Measurements from ENCODE around the gene FGF7.
"Not testable (repeated sequence)": the region's sequence is repeated elsewhere in the genome, so short reads cannot be mapped to it uniquely, and the experiment has no call there.

Gene FGF7

DNA sequence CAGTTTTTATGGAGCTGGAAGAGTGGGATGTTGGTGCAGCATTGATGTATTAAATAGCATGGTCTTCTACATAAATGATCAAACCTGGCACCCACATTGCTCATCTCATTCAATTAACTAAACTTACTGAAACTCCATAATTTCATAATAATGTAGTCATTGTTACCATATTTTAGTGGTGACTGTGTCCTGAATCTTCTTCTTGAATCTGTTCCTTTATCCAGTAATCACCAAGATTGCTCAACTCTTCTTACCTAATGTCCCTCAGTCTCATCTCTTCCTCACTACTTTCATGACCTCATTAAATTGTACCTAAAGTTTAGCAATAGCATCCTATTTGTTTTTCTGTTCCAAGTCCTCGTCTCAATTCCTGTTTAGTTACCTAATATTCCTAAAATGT, 69.8 kb downstream of the FGF7 start:
- DNase-seq (ENCODE audit: low read depth in 3 of 3) = no peak

DNA sequence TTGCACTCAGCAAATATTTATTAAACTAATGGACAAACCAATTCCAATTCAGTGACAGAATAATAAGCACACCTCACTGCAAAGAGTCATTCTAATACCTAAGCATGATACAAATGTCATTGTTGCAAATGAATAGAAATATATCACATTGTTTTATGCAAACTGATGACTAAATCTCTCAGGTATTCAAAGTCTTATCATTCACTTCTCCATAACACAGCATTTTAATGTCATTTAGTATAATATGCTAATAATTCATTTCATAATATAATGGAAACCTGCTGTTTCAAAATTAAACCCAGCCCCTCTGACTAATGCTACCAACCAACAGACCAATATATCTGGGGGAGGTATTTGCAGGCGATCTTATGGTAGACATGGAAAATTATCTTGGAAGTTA, 71.8 kb downstream of the FGF7 start:
- no peak for DNase-seq (ENCODE audit: low read depth in 3 of 3)

DNA sequence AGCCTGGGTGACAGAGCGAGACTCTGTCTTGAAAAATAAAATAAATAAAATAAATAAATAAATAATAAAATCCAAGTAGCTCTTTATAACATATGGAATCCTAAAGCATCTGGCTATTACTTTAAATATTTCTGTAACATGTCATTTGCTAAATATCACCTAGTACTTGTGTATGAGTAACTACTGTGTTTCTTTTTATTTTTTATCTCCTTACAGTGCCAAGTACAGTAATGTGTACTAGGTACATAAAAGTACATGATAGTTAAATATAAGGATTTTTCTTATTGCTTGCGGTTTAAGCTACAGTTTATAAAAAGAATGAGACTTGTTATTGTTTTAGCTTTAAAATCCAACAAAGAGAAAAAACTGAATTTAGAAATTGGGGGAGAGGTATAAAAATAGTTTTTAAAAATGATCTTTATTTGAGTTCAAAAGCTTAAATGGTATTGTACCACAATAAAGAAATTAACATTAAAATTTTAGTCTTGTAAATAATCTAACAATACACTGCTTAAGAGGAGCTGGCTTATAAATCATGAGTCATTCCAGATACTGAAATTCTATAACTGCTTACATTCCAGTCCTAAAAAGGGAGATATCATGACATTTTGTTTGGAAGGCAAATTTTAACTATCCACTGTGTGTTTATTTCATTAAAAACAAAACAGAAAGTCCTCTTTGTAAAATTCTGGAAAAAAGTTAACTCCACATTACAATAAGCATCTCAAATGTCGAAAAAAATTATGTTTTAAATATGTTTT, 73.1 kb downstream of the FGF7 start:
- DNase-seq (ENCODE audit: low read depth in 3 of 3) = no peak

DNA sequence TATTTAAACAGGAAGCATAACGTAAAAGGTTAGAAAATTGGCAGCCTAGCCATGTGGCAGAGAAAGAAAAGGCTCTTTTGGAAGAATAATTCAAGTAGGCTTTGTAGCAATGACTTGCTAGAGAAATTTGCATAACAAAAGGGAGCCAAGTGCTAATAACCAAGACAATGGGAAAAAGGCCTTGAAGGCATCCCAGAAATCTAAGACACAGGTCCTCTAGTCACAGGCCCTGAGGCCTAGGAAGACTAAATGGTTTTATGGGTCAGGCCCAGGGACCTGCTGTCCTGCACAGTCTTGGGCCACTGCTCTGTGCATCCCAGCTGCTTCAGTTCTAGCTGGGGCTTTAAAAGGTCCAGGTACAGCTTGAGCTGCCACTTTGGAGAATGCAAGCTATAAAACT, 78.5 kb downstream of the FGF7 start:
- DNase-seq (ENCODE audit: low read depth in 3 of 3) = no peak

DNA sequence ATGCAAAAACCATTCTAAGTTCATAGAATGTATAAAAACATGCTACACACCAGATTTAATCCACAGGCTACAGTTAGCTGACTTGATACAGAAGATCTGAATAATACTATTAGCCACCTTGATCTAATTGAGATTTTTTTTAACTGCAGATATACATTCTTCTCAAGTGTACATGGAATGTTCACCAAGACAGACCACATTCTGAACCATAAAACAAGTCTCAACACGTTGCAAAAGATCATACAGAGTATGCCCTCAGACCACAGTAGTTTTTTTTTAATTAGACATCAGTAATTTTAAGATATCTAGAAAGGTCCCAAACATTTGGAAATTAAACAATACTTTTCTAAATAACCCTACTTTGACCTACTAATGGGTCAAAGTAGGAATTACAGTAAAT, 83.3 kb downstream of the FGF7 start:
- no peak for DNase-seq (ENCODE audit: low read depth in 3 of 3)

DNA sequence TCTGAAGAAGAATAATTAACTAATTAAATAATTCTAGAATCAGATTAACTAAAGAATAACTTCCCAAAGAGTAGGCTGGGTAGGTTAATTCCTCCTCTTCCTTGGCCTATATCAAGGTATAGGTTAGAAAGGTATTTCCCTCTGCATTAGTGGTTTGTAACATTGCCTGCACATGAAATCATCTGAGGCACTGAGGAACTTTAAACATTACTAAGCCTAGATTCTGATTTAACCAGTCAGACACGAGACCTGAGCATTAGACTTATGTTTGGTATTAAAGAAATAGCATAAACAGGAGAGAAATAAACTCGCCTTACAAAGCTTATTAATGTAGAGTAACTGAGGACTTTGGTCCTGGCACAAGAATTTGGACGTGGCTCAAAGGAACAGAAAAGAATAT, 84.2 kb downstream of the FGF7 start:
- no peak for DNase-seq (ENCODE audit: low read depth in 3 of 3)

DNA sequence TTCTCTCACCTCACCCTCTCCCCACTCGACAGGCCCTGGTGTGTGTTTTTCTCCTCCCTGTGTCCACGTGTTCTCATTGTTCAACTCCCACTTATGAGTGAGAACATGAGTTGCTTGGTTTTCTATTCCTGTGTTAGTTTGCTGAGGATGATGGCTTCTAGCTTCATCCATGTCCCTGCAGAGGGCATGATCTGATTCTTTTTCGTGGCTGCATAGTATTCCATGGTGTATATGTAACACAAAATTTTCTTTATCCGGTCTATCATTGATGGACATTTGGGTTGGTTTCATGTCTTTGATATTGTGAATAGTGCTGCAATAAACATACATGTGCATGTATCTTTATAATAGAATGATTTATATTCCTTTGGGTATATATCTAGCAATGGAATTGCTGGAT, 89.7 kb downstream of the FGF7 start:
- DNase-seq (ENCODE audit: low read depth in 3 of 3) = not testable (repeated sequence)

DNA sequence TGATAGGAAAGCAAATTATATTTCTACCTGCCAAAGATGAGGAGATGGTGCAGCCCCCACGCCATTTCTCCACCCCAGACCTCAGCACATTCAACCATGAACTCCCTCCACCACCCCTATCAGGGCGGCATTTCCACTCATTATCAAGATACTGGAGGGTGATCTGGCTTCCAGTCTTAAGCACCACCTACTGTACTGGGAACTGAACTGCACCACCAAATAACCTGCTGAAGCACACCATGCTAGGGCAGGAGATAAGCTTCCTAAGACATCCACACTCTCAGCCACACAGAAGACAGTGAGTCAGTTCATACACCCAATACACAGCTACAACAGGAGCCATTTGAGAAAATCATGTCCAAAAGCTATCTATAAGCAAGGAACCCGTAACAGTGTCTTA, 98.8 kb downstream of the FGF7 start:
- no peak for DNase-seq (ENCODE audit: low read depth in 3 of 3)

DNA sequence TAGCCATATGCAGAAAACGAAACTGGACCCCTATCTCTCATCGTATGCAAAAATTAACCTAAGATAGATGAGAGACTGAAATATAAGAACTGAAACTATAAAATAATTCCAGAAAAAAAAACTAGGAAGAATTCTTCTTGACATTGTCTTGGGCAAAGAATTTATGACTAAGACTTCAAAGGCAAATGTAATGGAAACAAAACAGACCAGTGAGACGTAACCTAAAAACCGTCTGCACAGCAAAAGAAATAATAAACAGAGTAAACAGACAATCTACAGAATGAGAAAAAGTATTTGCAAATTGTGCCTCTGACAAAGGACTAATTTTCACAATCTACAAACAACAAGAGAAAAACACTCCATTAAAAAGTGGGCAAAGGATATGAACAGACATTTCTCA, 105.2 kb downstream of the FGF7 start:
- DNase-seq (ENCODE audit: low read depth in 3 of 3) = no peak

DNA sequence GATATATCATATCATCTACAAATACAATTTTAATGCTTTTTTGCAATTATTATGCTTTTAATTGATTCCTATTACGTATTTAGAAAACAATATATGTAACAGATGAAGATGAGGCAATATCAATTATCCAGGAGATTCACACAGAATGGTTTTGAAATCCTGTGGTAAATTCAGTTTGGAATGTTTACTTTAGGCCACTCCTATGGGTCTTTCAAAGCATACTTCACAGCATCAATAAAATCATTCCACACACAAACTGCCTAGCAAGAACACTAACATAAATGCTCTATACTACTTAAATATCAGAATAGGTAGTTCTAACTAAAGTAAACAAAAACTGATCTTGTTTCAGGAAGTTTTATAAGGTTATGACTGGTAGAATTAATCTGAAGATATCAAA, 107.0 kb downstream of the FGF7 start:
- no peak for DNase-seq (ENCODE audit: low read depth in 3 of 3)
